Activated B cell treated with CpG ODN at 0.5 μM for 24 hours (primary cell): ENCODE measurements around the gene PSME1. TPM values are rescaled to one million over a fixed set of nuclear protein-coding genes. Genes with fewer than 3 reads are reported as not detected.

ENCODE experiments used
- ATAC-seq: fragments of 200-7000 bp; cut with Tn5 transposase; one replicate; pipeline ENCODE4 v1.10.0; 2021; ENCODE audit warnings: low read depth, mild to moderate bottlenecking, moderate library complexity
- CTCF ChIA-PET: fragments of 350-600 bp; sonication (Branson Sonifier 250); formaldehyde crosslinking; loops from one replicate; lab custom pipeline; 2021; ENCODE audit warnings: antibody characterized with exemption; lab: Charles Lee
- POLR2A ChIA-PET: fragments of 350-600 bp; sonication (Branson Sonifier 250); formaldehyde crosslinking; loops from one replicate; lab custom pipeline; 2021; ENCODE audit warnings: antibody characterized with exemption; lab: Charles Lee
- DNase-seq: peaks from one replicate; pipeline ENCODE4 v3.0.0; 2022
- H3K27ac Mint-ChIP-seq: one replicate; pipeline ENCODE4 v1.8.0; 2020; ENCODE audit warnings: mixed read lengths
- H3K27me3 Mint-ChIP-seq: one replicate; pipeline ENCODE4 v1.8.0; 2021; ENCODE audit warnings: mixed read lengths
- H3K36me3 Mint-ChIP-seq: one replicate; pipeline ENCODE4 v1.8.0; 2021; ENCODE audit warnings: low read depth, mixed read lengths
- H3K4me1 Mint-ChIP-seq: one replicate; pipeline ENCODE4 v1.8.0; 2021; ENCODE audit warnings: mixed read lengths
- H3K4me3 Mint-ChIP-seq: one replicate; pipeline ENCODE4 v1.8.0; 2020; ENCODE audit warnings: mild to moderate bottlenecking, mixed read lengths
- H3K9me3 Mint-ChIP-seq: one replicate; pipeline ENCODE4 v1.8.0; 2020; ENCODE audit warnings: mixed read lengths
- intact Hi-C: fragments of 100-400 bp; cut with micrococcal nuclease; formaldehyde crosslinking; loops from one replicate; pipeline ENCODE4 v1.15.1; 2024
- total RNA-seq: library from RNA; stranded (reverse); gene quantifications from 2 replicates; pipeline ENCODE4 v1.2.3, GENCODE V29; 2022
- TF ChIP-seq, protein P1 (sequence below): fragments of 200-600 bp; IDR thresholded peaks from one replicate; pipeline ENCODE4 v1.8.0; 2022; ENCODE audit warnings: antibody characterized with exemption, mild to moderate bottlenecking

Gene PSME1
- total RNA-seq, 1 donor from 2014 or later, result 406 TPM

GRCh38 chr14:24098927-24099813, 36.8 kb upstream of the PSME1 start:
- Mint-ChIP-seq H3K36me3 (peaks cover 79% of the 10 kb centered on the region), H3K27ac (no peak overlapping the region), H3K4me3 (no peak overlapping the region), H3K9me3 (no peaks in the 10 kb centered on the region), H3K27me3 (no peaks in the 10 kb centered on the region), H3K4me1 (peaks cover 14% of the 10 kb centered on the region)
- ATAC-seq (no peak), DNase-seq (no peak)
- ChIA-PET CTCF (interaction anchor here (1.1 kb wide), 1 partner anchor 8 kb away, joined by 4 read pairs; no protein-coding TSS in a partner anchor), POLR2A (interaction anchor here (1.1 kb wide), 1 partner anchor 143 kb away, joined by 3 read pairs; the partner anchor contains the start of gene TINF2)
- intact Hi-C loops, result loop anchor here (10.0 kb wide), 1 partner anchor 544 kb away; the partner anchor contains the start of genes THTPA and ZFHX2
- TF ChIP-seq, protein P1, sequence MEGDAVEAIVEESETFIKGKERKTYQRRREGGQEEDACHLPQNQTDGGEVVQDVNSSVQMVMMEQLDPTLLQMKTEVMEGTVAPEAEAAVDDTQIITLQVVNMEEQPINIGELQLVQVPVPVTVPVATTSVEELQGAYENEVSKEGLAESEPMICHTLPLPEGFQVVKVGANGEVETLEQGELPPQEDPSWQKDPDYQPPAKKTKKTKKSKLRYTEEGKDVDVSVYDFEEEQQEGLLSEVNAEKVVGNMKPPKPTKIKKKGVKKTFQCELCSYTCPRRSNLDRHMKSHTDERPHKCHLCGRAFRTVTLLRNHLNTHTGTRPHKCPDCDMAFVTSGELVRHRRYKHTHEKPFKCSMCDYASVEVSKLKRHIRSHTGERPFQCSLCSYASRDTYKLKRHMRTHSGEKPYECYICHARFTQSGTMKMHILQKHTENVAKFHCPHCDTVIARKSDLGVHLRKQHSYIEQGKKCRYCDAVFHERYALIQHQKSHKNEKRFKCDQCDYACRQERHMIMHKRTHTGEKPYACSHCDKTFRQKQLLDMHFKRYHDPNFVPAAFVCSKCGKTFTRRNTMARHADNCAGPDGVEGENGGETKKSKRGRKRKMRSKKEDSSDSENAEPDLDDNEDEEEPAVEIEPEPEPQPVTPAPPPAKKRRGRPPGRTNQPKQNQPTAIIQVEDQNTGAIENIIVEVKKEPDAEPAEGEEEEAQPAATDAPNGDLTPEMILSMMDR, result no peak

- ATAC-seq, result no peak
- Mint-ChIP-seq H3K27me3 (no peaks in the 10 kb centered on the region), H3K4me3 (no peak overlapping the region), H3K36me3 (peaks cover 82% of the 10 kb centered on the region), H3K4me1 (peaks cover 11% of the 10 kb centered on the region), H3K9me3 (peaks cover 2% of the 10 kb centered on the region), H3K27ac (no peak overlapping the region)
- CTCF ChIA-PET, result interaction anchor here (1.0 to 1.1 kb wide), 2 partner anchors 8 to 10 kb away, joined by 4 read pairs; no protein-coding TSS in a partner anchor
- TF ChIP-seq, protein P1, result no peak
- intact Hi-C loops, result no loop called here
- DNase-seq, result no peak
- POLR2A ChIA-PET, result interaction anchor here (1.1 kb wide), 1 partner anchor 141 kb away, joined by 3 read pairs; the partner anchor contains the start of gene TINF2
Measured at GRCh38 chr14:24100197-24100981, 35.6 kb upstream of the PSME1 start.

DNA sequence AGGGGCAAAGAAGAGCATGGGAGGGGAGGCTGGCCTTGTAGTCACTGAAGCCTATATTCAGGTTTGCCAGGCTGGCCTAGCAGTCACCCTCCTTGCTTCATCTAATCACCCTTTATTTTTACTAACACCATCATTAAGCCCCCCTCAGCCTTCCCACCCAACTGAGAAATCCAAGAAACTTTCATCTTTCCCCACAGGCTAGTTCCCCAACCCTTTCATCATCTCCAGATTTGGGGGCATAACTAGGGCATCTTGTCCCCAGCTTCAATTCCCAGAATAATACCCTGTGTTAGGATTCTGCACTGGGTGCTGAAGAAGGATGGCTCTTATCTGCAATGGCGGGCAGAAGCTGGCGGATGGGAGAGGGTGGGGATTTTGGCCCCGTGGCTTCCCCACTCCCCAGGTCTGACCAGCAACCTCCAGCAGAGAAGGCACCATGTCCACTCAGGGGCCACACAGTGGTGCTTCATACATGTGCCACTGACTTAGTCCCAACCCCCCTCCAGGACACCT, 35.0 kb upstream of the PSME1 start:
- ATAC-seq (no peak), DNase-seq (no peak)
- no peaks in the 10 kb centered on the region for H3K27me3 Mint-ChIP-seq
- peaks cover 6% of the 10 kb centered on the region for H3K4me1 Mint-ChIP-seq
- ChIA-PET CTCF (no interaction called here), POLR2A (interaction anchor here (1.0 to 1.1 kb wide), 2 partner anchors 9 to 25 kb away, joined by 3 read pairs; no protein-coding TSS in a partner anchor)
- intact Hi-C loops, result no loop called here
- H3K9me3 Mint-ChIP-seq, result peaks cover 2% of the 10 kb centered on the region
- TF ChIP-seq, protein P1, result no peak
- no peak overlapping the region for H3K4me3 Mint-ChIP-seq
- peaks cover 81% of the 10 kb centered on the region for H3K36me3 Mint-ChIP-seq
- no peak overlapping the region for H3K27ac Mint-ChIP-seq

DNA sequence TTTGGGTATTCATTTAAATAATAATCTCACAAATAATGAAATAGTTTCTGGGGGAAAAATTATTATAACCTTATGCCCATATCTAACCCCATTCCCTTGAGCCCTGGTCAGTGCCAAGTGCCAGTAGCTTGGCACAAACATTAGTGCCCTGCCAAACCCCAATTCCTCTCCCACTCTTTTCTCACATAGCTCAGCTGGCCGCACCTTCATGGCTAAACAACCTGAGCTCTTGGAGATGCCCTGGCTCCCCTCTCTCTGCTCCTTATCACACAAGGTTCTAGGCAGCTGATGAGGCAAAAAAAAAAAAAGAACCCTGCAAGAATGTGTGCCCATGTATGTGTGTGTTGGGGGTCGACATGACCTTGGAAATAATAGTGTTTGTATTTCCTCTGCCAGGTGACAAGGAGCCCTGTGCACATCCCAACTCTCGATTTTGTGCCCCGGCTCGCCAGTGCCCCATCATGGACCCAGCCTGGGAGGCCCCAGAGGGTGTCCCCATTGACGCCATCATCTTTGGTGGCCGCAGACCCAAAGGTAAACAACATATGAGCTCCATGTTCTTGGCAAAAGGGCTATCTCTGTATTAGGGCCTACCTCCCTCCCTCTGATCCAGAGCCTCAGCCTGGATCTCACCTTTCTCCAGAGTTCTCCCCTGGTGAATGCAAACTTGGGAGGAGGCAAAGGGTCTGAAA, 33.5 kb upstream of the PSME1 start:
- CTCF ChIA-PET, result interaction anchor here (7.4 kb wide), 1 partner anchor 10 kb away, joined by 137 read pairs; the partner anchor contains the start of gene PCK2
- POLR2A ChIA-PET, result interaction anchor here (0.6 to 9.8 kb wide), 6 partner anchors 8 to 136 kb away, joined by 3 to 115 read pairs (median 4); partner anchors contain the start of genes DCAF11, NRL, PCK2 and PSME2

More for the DNA sequence above, 33.5 kb upstream of the PSME1 start:
- TF ChIP-seq, protein P1, result no peak
- H3K36me3 Mint-ChIP-seq, result peaks cover 76% of the 10 kb centered on the region
- H3K27me3 Mint-ChIP-seq, result no peaks in the 10 kb centered on the region
- intact Hi-C loops, result no loop called here
- no peak overlapping the region for H3K4me3 Mint-ChIP-seq
- peaks cover 2% of the 10 kb centered on the region for H3K9me3 Mint-ChIP-seq
- no peaks in the 10 kb centered on the region for H3K4me1 Mint-ChIP-seq
- no peak for ATAC-seq
- no peak overlapping the region for H3K27ac Mint-ChIP-seq
- DNase-seq, result no peak
